ENCODE measurements around the gene SIK3.
A peak's percentile ranks its signal among the peaks of the same experiment; 100 is the strongest.

SIK3 gene

DNA sequence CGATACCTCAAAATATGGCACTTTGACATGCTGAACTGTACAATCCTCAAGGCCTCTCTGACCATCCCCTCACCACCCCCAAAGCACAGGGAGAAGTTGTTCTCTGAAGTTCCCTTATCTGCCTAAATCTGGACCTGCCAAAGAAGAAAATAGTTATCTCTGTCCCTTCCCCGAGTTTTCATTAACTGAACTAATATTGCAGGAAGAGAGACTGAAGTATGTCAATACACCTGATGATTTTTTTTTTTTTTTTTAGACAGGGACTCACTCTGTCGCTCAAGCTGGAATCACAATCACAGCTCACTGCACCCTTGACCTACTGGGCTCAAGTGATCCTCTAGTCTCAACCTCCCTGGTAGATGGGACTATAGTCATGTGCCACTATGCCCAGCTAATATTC lies 75.0 kb downstream of the SIK3 start:
- Histone ChIP-seq H3K4me3 (replicated peaks; ENCODE audit: insufficient read depth, low read length) (no peak overlapping the region), H3K27me3 (ENCODE audit: insufficient read depth, poor library complexity, severe bottlenecking) (no peaks in the 10 kb centered on the region), H3K27ac (replicated peaks) (no peak overlapping the region)
- TF ChIP-seq, protein P1, sequence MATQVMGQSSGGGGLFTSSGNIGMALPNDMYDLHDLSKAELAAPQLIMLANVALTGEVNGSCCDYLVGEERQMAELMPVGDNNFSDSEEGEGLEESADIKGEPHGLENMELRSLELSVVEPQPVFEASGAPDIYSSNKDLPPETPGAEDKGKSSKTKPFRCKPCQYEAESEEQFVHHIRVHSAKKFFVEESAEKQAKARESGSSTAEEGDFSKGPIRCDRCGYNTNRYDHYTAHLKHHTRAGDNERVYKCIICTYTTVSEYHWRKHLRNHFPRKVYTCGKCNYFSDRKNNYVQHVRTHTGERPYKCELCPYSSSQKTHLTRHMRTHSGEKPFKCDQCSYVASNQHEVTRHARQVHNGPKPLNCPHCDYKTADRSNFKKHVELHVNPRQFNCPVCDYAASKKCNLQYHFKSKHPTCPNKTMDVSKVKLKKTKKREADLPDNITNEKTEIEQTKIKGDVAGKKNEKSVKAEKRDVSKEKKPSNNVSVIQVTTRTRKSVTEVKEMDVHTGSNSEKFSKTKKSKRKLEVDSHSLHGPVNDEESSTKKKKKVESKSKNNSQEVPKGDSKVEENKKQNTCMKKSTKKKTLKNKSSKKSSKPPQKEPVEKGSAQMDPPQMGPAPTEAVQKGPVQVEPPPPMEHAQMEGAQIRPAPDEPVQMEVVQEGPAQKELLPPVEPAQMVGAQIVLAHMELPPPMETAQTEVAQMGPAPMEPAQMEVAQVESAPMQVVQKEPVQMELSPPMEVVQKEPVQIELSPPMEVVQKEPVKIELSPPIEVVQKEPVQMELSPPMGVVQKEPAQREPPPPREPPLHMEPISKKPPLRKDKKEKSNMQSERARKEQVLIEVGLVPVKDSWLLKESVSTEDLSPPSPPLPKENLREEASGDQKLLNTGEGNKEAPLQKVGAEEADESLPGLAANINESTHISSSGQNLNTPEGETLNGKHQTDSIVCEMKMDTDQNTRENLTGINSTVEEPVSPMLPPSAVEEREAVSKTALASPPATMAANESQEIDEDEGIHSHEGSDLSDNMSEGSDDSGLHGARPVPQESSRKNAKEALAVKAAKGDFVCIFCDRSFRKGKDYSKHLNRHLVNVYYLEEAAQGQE (IDR thresholded peaks at IDR 0.05; ENCODE audit: insufficient replicate concordance, low read depth): no peak
- TF ChIP-seq GABPA (IDR thresholded peaks at IDR 0.05; ENCODE audit: low read depth) (no peak), SPI1 (IDR thresholded peaks at IDR 0.05; ENCODE audit: borderline replicate concordance, low read depth) (no peak), CTCF (IDR thresholded peaks at IDR 0.05; ENCODE audit: insufficient read depth, low read length) (no peak), POLR2AphosphoS5 (IDR thresholded peaks at IDR 0.05; ENCODE audit: low read depth) (no peak)
- DNase-seq (ENCODE audit: low read depth in 1 of 2, low spot score in 1 of 2): no peak

DNA sequence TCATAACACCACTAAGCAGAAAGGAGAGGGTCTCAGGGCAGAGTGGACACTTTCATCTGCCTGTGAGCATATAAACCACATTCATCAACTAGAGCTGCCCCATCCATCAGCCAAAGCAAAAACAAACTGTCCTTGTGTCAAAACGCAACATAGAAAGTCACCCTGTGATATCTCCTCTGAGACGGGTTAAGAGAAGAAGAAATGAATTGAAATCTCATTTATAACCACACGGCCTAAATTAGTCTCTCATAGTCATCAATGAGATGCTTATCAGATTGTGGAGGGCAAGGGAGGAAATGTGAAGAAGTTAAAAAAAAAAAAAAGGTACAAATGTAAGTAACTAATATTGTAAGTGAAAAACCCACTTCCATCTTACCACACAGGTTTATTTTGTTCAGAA lies 75.7 kb downstream of the SIK3 start:
- TF ChIP-seq GABPA (IDR thresholded peaks at IDR 0.05; ENCODE audit: low read depth) (no peak), SPI1 (IDR thresholded peaks at IDR 0.05; ENCODE audit: borderline replicate concordance, low read depth) (no peak)
- TF ChIP-seq, protein P1 (IDR thresholded peaks at IDR 0.05; ENCODE audit: insufficient replicate concordance, low read depth): no peak
- Histone ChIP-seq H3K27me3 (ENCODE audit: insufficient read depth, poor library complexity, severe bottlenecking) (no peaks in the 10 kb centered on the region), H3K4me3 (replicated peaks; ENCODE audit: insufficient read depth, low read length) (no peak overlapping the region), H3K27ac (replicated peaks) (no peak overlapping the region)
- no peak for DNase-seq (ENCODE audit: low read depth in 1 of 2, low spot score in 1 of 2)

DNA sequence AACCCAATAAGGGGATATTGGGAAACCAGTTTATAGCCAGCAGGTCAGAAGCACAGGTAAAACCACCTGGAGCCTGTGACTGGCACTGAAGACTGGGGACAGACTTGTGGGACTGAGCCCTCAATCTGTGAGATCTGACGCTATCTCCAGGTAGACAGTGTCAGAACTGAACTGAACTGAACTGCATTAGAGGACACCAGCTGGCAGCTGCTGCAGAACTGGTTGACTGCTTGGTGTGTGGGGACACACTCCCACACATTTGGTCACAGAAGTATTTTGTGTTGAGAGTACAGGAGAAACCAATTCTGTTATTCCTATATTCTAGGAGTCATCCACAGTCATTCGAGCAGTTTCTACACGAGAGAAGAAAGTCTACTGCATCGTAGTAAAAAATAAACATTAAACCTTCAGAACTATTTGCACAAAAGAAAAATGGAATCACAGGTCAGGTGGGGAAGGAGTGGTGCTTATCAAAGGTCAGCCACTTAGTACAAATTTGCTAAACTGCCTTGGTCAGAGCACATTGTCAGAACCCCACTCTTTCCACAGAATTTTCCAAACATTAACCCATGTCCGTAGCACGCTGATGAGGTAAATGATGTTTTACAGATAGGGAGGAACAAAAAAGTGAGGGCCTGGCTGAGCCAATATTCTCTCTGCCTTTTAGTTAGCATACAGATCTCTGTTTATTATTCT lies 77.2 kb downstream of the SIK3 start:
- H3K4me3 ChIP-seq (replicated peaks; ENCODE audit: insufficient read depth, low read length): no peak overlapping the region
- H3K27ac ChIP-seq (replicated peaks): no peak overlapping the region
- TF ChIP-seq SPI1 (IDR thresholded peaks at IDR 0.05; ENCODE audit: borderline replicate concordance, low read depth) (no peak), GABPA (IDR thresholded peaks at IDR 0.05; ENCODE audit: low read depth) (no peak), CTCF (IDR thresholded peaks at IDR 0.05; ENCODE audit: insufficient read depth, low read length) (no peak), POLR2AphosphoS5 (IDR thresholded peaks at IDR 0.05; ENCODE audit: low read depth) (no peak)
- TF ChIP-seq, protein P1 (IDR thresholded peaks at IDR 0.05; ENCODE audit: insufficient replicate concordance, low read depth): no peak
- H3K27me3 ChIP-seq (ENCODE audit: insufficient read depth, poor library complexity, severe bottlenecking): no peaks in the 10 kb centered on the region
- DNase-seq (ENCODE audit: low read depth in 1 of 2, low spot score in 1 of 2): peak in 1 of 2 experiments; percentile 14

Measured in HL-60 (cell line).